EL (cell line): Measurements from ENCODE around the gene ZNF14.
"Not testable (repeated sequence)": the region's sequence is repeated elsewhere in the genome, so short reads cannot be mapped to it uniquely, and the experiment has no call there.

Experiments
- DNase-seq: peaks from one replicate; pipeline ENCODE4 v3.0.0-alpha.2; 2016

Gene ZNF14

GRCh38 chr19:19732579-19733501, at the start of gene ZNF14:
Gene ZNF14 (minus strand): TSS chr19:19733112. CDS start chr19:19732958, 154 bp downstream.
- peak; percentile 94 for DNase-seq

- DNase-seq, result not testable (repeated sequence)
These were observed 48.9 kb upstream of the ZNF14 start for GRCh38 chr19:19781791-19782190.

GRCh38 chr19:19778666-19779065, 45.8 kb upstream of the ZNF14 start:
- no peak for DNase-seq

GRCh38 chr19:19777692-19778091, 44.8 kb upstream of the ZNF14 start:
- DNase-seq, result no peak

- peak; percentile 98 for DNase-seq
These were observed 43.5 kb upstream of the ZNF14 start for GRCh38 chr19:19776206-19777008.

GRCh38 chr19:19775891-19776205, 42.9 kb upstream of the ZNF14 start:
- no peak for DNase-seq

- DNase-seq, result no peak
These were observed 41.6 kb upstream of the ZNF14 start for GRCh38 chr19:19774354-19775033.

GRCh38 chr19:19771963-19772362, 39.1 kb upstream of the ZNF14 start:
- DNase-seq, result not testable (repeated sequence)

GRCh38 chr19:19769971-19770370, 37.1 kb upstream of the ZNF14 start:
- not testable (repeated sequence) for DNase-seq

GRCh38 chr19:19758164-19758563, 25.3 kb upstream of the ZNF14 start:
- no peak for DNase-seq

- DNase-seq, result no peak
These were observed 20.0 kb upstream of the ZNF14 start for GRCh38 chr19:19752760-19753403.

- no peak for DNase-seq
These were observed 18.9 kb upstream of the ZNF14 start for GRCh38 chr19:19751846-19752245.

GRCh38 chr19:19750842-19751790, 18.2 kb upstream of the ZNF14 start:
- DNase-seq, result no peak

- no peak for DNase-seq
These were observed 17.3 kb upstream of the ZNF14 start for GRCh38 chr19:19749908-19750841.

- DNase-seq, result no peak
These were observed 16.4 kb upstream of the ZNF14 start for GRCh38 chr19:19749117-19749907.

- DNase-seq, result no peak
These were observed 15.5 kb upstream of the ZNF14 start for GRCh38 chr19:19748249-19748938.

GRCh38 chr19:19747357-19748220, 14.7 kb upstream of the ZNF14 start:
- DNase-seq, result no peak
